Panc1 (cell line): ENCODE results near the gene CDHR5. TPM values are rescaled to one million over a fixed set of nuclear protein-coding genes. Genes with fewer than 3 reads are reported as not detected.

Experiments used
- ATAC-seq: fragments of 200-7000 bp; cut with Tn5 transposase; 2 replicates; pipeline ENCODE4 v1.9.1; 2020; ENCODE audit warnings: mild to moderate bottlenecking, moderate library complexity
- BruUV-seq: library from RNA; stranded (reverse); fragments of 400-500 nt; replicated peaks from 2 replicates; lab custom pipeline; 2021; lab: Mats Ljungman, UMichigan
- CTCF ChIA-PET: fragments of 300-600 bp; sonication (Branson Sonifier 250); formaldehyde crosslinking; loops from one replicate; lab custom pipeline; 2022; ENCODE audit warnings: antibody characterized with exemption; lab: Charles Lee
- POLR2A ChIA-PET: fragments of 300-600 bp; sonication (Branson Sonifier 250); formaldehyde crosslinking; loops from one replicate; lab custom pipeline; 2022; ENCODE audit warnings: antibody characterized with exemption; lab: Charles Lee
- DNase-seq: peaks from one replicate; pipeline ENCODE4 v3.0.0-alpha.2; 2010; ENCODE audit warnings: low read depth, low spot score
- H3K27ac ChIP-seq: 2 replicates; pipeline ENCODE4 v1.5.1; 2011; ENCODE audit warnings: mild to moderate bottlenecking, low read length, inconsistent platforms
- H3K27me3 ChIP-seq: fragments of 200-500 bp; sonication (Bioruptor generic); 2 replicates; pipeline ENCODE4 v1.6.0; 2014; ENCODE audit warnings: low read length, inconsistent platforms; ENCODE audit not compliant: control insufficient read depth, insufficient read depth
- H3K36me3 ChIP-seq: fragments of 200-500 bp; sonication (Bioruptor generic); 2 replicates; pipeline ENCODE4 v1.5.1; 2014; ENCODE audit warnings: inconsistent platforms, mild to moderate bottlenecking, low read length, moderate library complexity; ENCODE audit not compliant: control insufficient read depth, insufficient read depth
- H3K4me1 ChIP-seq: 2 replicates; pipeline ENCODE4 v1.5.1; 2011; ENCODE audit warnings: inconsistent platforms, mild to moderate bottlenecking, low read length, moderate library complexity; ENCODE audit not compliant: control insufficient read depth, insufficient read depth
- H3K4me3 ChIP-seq, 2 experiments: 2 replicates each; pipeline ENCODE4 v1.5.1; 2011 to 2012; ENCODE audit warnings: low read depth in 2 of 2, low read length in 2 of 2, mild to moderate bottlenecking in 2 of 2, inconsistent platforms in 1 of 2, moderate library complexity in 1 of 2
- H3K9me3 ChIP-seq: fragments of 200-500 bp; sonication (Bioruptor generic); 2 replicates; pipeline ENCODE4 v1.5.1; 2014; ENCODE audit warnings: low read depth, mild to moderate bottlenecking, inconsistent platforms, low read length, moderate library complexity; ENCODE audit not compliant: control insufficient read depth, insufficient read depth
- CTCF ChIP-seq: fragments of 450-650 bp; IDR thresholded peaks from 2 replicates; pipeline ENCODE4 v1.5.1; 2017; ENCODE audit warnings: mild to moderate bottlenecking
- POLR2AphosphoS5 ChIP-seq: IDR thresholded peaks from 2 replicates; pipeline ENCODE4 v1.6.1; 2012; ENCODE audit warnings: mild to moderate bottlenecking, low read depth, low read length, moderate library complexity
- REST ChIP-seq, 2 experiments: IDR thresholded peaks; 2 replicates each; pipeline ENCODE4 v1.6.1; 2011 to 2012; ENCODE audit warnings: low read depth in 2 of 2, control low read depth in 1 of 2, low read length in 1 of 2, mild to moderate bottlenecking in 1 of 2, moderate library complexity in 1 of 2; ENCODE audit not compliant: insufficient read depth in 1 of 2
- SIN3A ChIP-seq: IDR thresholded peaks from 2 replicates; pipeline ENCODE4 v1.6.1; 2012; ENCODE audit warnings: low read depth, mild to moderate bottlenecking, low read length, moderate library complexity, borderline replicate concordance; ENCODE audit not compliant: insufficient read depth
- TCF7L2 ChIP-seq: IDR thresholded peaks from 2 replicates; pipeline ENCODE4 v1.6.1; 2011; ENCODE audit warnings: mild to moderate bottlenecking, low read depth, low read length, inconsistent platforms
- in situ Hi-C: cut with HindIII; loops from 2 replicates; pipeline ENCODE4 v1.10.0; 2016; ENCODE audit warnings: low sequenced_read_pairs, low pct_unique_long_range_greater_than_20kb
- intact Hi-C: fragments of 100-400 bp; cut with micrococcal nuclease; formaldehyde crosslinking; loops from one replicate; pipeline ENCODE4 v1.10.0; 2022; ENCODE audit not compliant: unreplicated experiment
- total RNA-seq: library from RNA; stranded (reverse); gene quantifications from one replicate; pipeline ENCODE4 v1.2.1, GENCODE V29; 2021; ENCODE audit not compliant: unreplicated experiment

Gene CDHR5
- total RNA-seq, 1 experiment from 2014 or later, result not detected

- CTCF ChIA-PET, result interaction anchor here (0.8 kb wide), 1 partner anchor 91 kb away, joined by 5 read pairs; no protein-coding TSS in a partner anchor
- TF ChIP-seq REST (IDR thresholded peaks at IDR 0.05; ENCODE audit: insufficient read depth in 1 of 2, low read depth in 2 of 2, low read length in 1 of 2), result no peak
- TF ChIP-seq CTCF, result no peak
- TF ChIP-seq SIN3A, result no peak
- no peak for TF ChIP-seq POLR2AphosphoS5
- no peak for TF ChIP-seq TCF7L2
- Histone ChIP-seq H3K4me3 (no peak overlapping the region), H3K27me3 (no peaks in the 10 kb centered on the region), H3K36me3 (no peaks in the 10 kb centered on the region), H3K9me3 (no peaks in the 10 kb centered on the region), H3K4me1 (peaks cover 21% of the 10 kb centered on the region), H3K27ac (no peak overlapping the region)
- ATAC-seq, result no peak
- DNase-seq, result no peak
- intact Hi-C loops (no loop called here), in situ Hi-C loops (no loop called here)
- no TSS peak for BruUV-seq
- POLR2A ChIA-PET, result interaction anchor here (0.6 kb wide), 1 partner anchor 57 kb away, joined by 4 read pairs; the partner anchor contains the start of gene DEAF1
These were observed 13.1 kb upstream of the CDHR5 start for GRCh38 chr11:637593-638521.

GRCh38 chr11:637333-637592, 12.5 kb upstream of the CDHR5 start:
- Histone ChIP-seq H3K4me1 (peaks cover 17% of the 10 kb centered on the region), H3K27me3 (no peaks in the 10 kb centered on the region), H3K4me3 (no peak overlapping the region), H3K27ac (no peak overlapping the region), H3K9me3 (no peaks in the 10 kb centered on the region), H3K36me3 (no peaks in the 10 kb centered on the region)
- POLR2A ChIA-PET, result no interaction called here
- BruUV-seq, result no TSS peak
- CTCF ChIA-PET, result interaction anchor here (0.8 kb wide), 1 partner anchor 91 kb away, joined by 5 read pairs; no protein-coding TSS in a partner anchor
- in situ Hi-C loops (no loop called here), intact Hi-C loops (no loop called here)
- ATAC-seq (no peak), DNase-seq (no peak)
- TF ChIP-seq SIN3A (no peak), POLR2AphosphoS5 (no peak), CTCF (no peak), TCF7L2 (no peak), REST (IDR thresholded peaks at IDR 0.05; ENCODE audit: insufficient read depth in 1 of 2, low read depth in 2 of 2, low read length in 1 of 2) (no peak)
